Epithelial cell of alveolus of lung (primary cell): ENCODE data around the gene CSNK2A2. TPM values are rescaled to one million over a fixed set of nuclear protein-coding genes. Genes with fewer than 3 reads are reported as not detected.

Experiments
- total RNA-seq: library from RNA; depleted of rRNA; stranded (reverse); fragments of >200 nt; gene quantifications from 2 replicates; pipeline ENCODE4 v1.2.1, GENCODE V29; 2015

Gene CSNK2A2
- 23.5 and 60.9 TPM in 2 replicates for total RNA-seq

DNA sequence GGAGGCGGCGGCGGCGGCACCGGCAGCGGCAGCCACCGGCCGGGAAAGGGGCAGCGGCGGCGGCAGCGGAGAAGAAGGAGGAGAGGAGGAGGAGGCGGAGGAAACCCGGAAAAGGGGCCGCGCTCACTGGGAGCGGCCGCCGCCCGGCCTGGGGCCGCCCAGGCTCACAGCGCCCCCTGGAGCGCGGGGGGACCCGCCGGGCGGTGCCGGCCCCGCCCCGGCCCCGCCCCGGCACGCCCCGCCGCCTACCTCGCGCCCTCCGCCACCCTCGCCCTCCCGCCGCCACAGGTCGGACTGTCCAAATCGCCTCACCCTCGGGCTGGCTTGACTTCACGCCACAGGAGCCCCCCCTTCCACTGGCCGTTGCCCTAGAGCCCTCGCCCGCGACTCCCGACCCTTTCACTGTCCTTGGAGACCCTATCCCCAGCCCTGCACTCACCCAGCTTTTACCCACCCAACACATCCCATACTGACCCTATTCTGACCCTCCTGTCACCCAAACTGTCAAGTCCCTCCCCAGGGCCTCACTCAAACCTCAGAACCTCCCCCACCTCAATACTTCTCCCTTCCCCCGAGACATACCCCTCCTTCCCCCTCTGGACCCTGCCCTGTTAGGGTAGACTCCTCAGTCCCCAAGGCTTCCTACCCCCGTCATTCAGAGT lies at the start of gene CSNK2A2:
Gene CSNK2A2, minus strand, starts transcription at position 85 of the 662 bp plus-strand sequence. CDS start 370 bp downstream, outside the sequence.

GRCh38 chr16:58129097-58129936 lies 68.6 kb downstream of the CSNK2A2 start, which contains the start of gene CFAP20:
TSS of gene CFAP20 (minus strand) at chr16:58129381. CDS start at chr16:58129115, 266 bp downstream.

Other genes starting within 250 kb of the CSNK2A2 start
- under 0.01 TPM in 1 of 2 replicates, not detected in the other for gene CNGB1, start 227.0 kb downstream of the CSNK2A2 start, total RNA-seq
- 7.5 and 9.2 TPM in 2 replicates for gene ZNF319, start 197.4 kb downstream of the CSNK2A2 start, total RNA-seq
- gene USB1, start 196.7 kb downstream of the CSNK2A2 start, total RNA-seq, result 23.9 and 41.2 TPM in 2 replicates
- 3.9 and 6.7 TPM in 2 replicates for gene MMP15, start 172.4 kb downstream of the CSNK2A2 start, total RNA-seq
- 46.5 and 52.1 TPM in 2 replicates for gene CFAP20, start 68.7 kb downstream of the CSNK2A2 start, total RNA-seq
- not detected in 2 replicates for gene PRSS54, start 96.9 kb upstream of the CSNK2A2 start, total RNA-seq
- gene GINS3, start 194.4 kb upstream of the CSNK2A2 start, total RNA-seq, result 4.4 and 7.4 TPM in 2 replicates